HG03521 (cell line): ENCODE data around the gene DNAJC18.
A peak's percentile ranks its signal among the peaks of the same experiment; 100 is the strongest.

Source experiments
- ATAC-seq: cut with Tn5 transposase; IDR thresholded peaks from one replicate; pipeline ENCODE4 v1.9.1; 2021; ENCODE audit warnings: mild to moderate bottlenecking, moderate library complexity; ENCODE audit not compliant: unreplicated experiment

Gene DNAJC18

GRCh38 chr5:139406963-139407362 is 32.4 kb downstream of the DNAJC18 start:
- no peak for ATAC-seq

- ATAC-seq: no peak
These were observed 34.9 kb downstream of the DNAJC18 start for GRCh38 chr5:139404484-139404840.

- ATAC-seq: peak; percentile 85
These were observed 35.4 kb downstream of the DNAJC18 start, which contains the start of gene SPATA24 for GRCh38 chr5:139403787-139404483. SPATA24 (minus strand) TSS chr5:139404089; CDS start chr5:139404060, 29 bp downstream.

GRCh38 chr5:139403418-139403786 is 35.9 kb downstream of the DNAJC18 start:
- ATAC-seq: no peak

- ATAC-seq: no peak
These were observed 36.7 kb downstream of the DNAJC18 start for GRCh38 chr5:139402561-139403158.

GRCh38 chr5:139401546-139401945 is 37.8 kb downstream of the DNAJC18 start:
- no peak for ATAC-seq

GRCh38 chr5:139399501-139400121 is 39.7 kb downstream of the DNAJC18 start:
- no peak for ATAC-seq

- no peak for ATAC-seq
These were observed 41.4 kb downstream of the DNAJC18 start for GRCh38 chr5:139397921-139398320.

- no peak for ATAC-seq
These were observed 42.6 kb downstream of the DNAJC18 start for GRCh38 chr5:139396691-139397090.

- no peak for ATAC-seq
These were observed 43.3 kb downstream of the DNAJC18 start for GRCh38 chr5:139395844-139396640.

GRCh38 chr5:139394654-139395566 is 44.4 kb downstream of the DNAJC18 start, which contains the start of gene PROB1:
PROB1 (minus strand) TSS chr5:139395104; CDS start chr5:139395081, 23 bp downstream.
- no peak for ATAC-seq

GRCh38 chr5:139394123-139394653 is 45.1 kb downstream of the DNAJC18 start:
- ATAC-seq: no peak

- ATAC-seq: no peak
These were observed 45.7 kb downstream of the DNAJC18 start for GRCh38 chr5:139393497-139394122.

GRCh38 chr5:139392678-139393496 is 46.4 kb downstream of the DNAJC18 start:
- ATAC-seq: peak; percentile 44

GRCh38 chr5:139392324-139392677 is 47.0 kb downstream of the DNAJC18 start:
- ATAC-seq: no peak

GRCh38 chr5:139391570-139392323 is 47.6 kb downstream of the DNAJC18 start:
- no peak for ATAC-seq

GRCh38 chr5:139390639-139391569 is 48.4 kb downstream of the DNAJC18 start:
- no peak for ATAC-seq
